Smooth muscle cell of the coronary artery (primary cell): Measurements from ENCODE around the gene CNTNAP3B. TPM values are rescaled to one million over a fixed set of nuclear protein-coding genes. Genes with fewer than 3 reads are reported as not detected.

Experiments
- total RNA-seq: library from RNA; depleted of rRNA; stranded (reverse); fragments of >200 nt; gene quantifications from 2 replicates; pipeline ENCODE4 v1.2.3, GENCODE V29; 2014; ENCODE audit warnings: low replicate concordance

The CNTNAP3B gene
- total RNA-seq: 0.94 and 25.9 TPM in 2 replicates

GRCh38 chr9:42129073-42129729 is at the start of gene CNTNAP3B:
Gene CNTNAP3B, minus strand, starts transcription at chr9:42129426. Its CDS starts 332 bp downstream, at chr9:42129094.

Other genes starting within 250 kb of the CNTNAP3B start
- not detected in 2 replicates for gene SPATA31A6, start 54.2 kb upstream of the CNTNAP3B start, total RNA-seq